Thyroid gland (tissue), 4 donors: ENCODE measurements around the gene PRKCZ. TPM values are rescaled to one million over a fixed set of nuclear protein-coding genes. Genes with fewer than 3 reads are reported as not detected.

Experiments used
- DNase-seq, 2 donors: peaks; one replicate each; pipeline ENCODE4 v3.0.0-alpha.2; 2019
- H3K27ac ChIP-seq, 3 donors: fragments of 200-600 bp; sonication (generic); 1 replicate in 2 of 3; 2 replicates in 1 of 3; pipeline ENCODE4 v1.5.1; 2016 to 2019; ENCODE audit warnings: mild to moderate bottlenecking in 1 of 3, moderate library complexity in 1 of 3
- H3K27me3 ChIP-seq: fragments of 200-600 bp; sonication (generic); one replicate; pipeline ENCODE4 v1.5.1; 2019
- H3K36me3 ChIP-seq, 2 donors: fragments of 200-600 bp; sonication (generic); one replicate each; pipeline ENCODE4 v1.5.1; 2016 to 2019
- H3K4me1 ChIP-seq, 2 donors: fragments of 200-600 bp; sonication (generic); one replicate each; pipeline ENCODE4 v1.5.1; 2017 to 2019
- H3K4me3 ChIP-seq, 3 donors: fragments of 200-600 bp; sonication (generic); replicated peaks in 1 of 3; 1 replicate in 2 of 3; 2 replicates in 1 of 3; pipeline ENCODE4 v1.5.1; 2016; ENCODE audit warnings: mild to moderate bottlenecking in 1 of 3
- H3K9me3 ChIP-seq: fragments of 200-600 bp; sonication (generic); one replicate; pipeline ENCODE4 v1.5.1; 2017
- CTCF ChIP-seq, 6 experiments: fragments of 200-600 bp in 3 of 6; fragments of 450-650 bp in 3 of 6; sonication (generic) in 3 of 6; IDR thresholded peaks; one replicate each; pipeline ENCODE4 v1.5.1; 2016 to 2019; ENCODE audit warnings: antibody characterized with exemption in 6 of 6, mild to moderate bottlenecking in 2 of 6, inconsistent platforms in 1 of 6, moderate library complexity in 1 of 6
- POLR2A ChIP-seq, 2 donors: fragments of 450-650 bp; IDR thresholded peaks; one replicate each; pipeline ENCODE4 v1.6.1; 2017; ENCODE audit warnings: antibody characterized with exemption in 2 of 2, mild to moderate bottlenecking in 2 of 2, moderate library complexity in 1 of 2
- WGBS, 2 donors: methylation state at CpG; one replicate each; pipeline ENCODE4 v1.1.5; 2017; 5-methylcytosine and 5-hydroxymethylcytosine counted together
- intact Hi-C: fragments of 100-400 bp; cut with DNase I; formaldehyde crosslinking; loops from one replicate; pipeline ENCODE4 v1.15.1; 2023
- total RNA-seq, 4 donors: library from RNA; depleted of rRNA; stranded (reverse); fragments of >200 nt; gene quantifications; one replicate each; pipeline ENCODE4 v1.2.3, GENCODE V29; 2016

Gene PRKCZ
- total RNA-seq, 4 donors from 2014 or later = 33.6 to 53.0 (median 44.3) TPM

- no peaks in the 10 kb centered on the region for H3K4me1 ChIP-seq
- 67 to 80% methylated on average over 13 to 21 of the region's 21 CpGs for WGBS, 2 donors
- H3K27me3 ChIP-seq = no peaks in the 10 kb centered on the region
- no peak overlapping the region for H3K27ac ChIP-seq
- TF ChIP-seq CTCF (IDR thresholded peaks at IDR 0.05) (no peak), POLR2A (IDR thresholded peaks at IDR 0.05) (no peak)
- intact Hi-C loops = no loop called here
- no peak for DNase-seq
- H3K9me3 ChIP-seq = no peaks in the 10 kb centered on the region
- no peak overlapping the region for H3K4me3 ChIP-seq
- peaks cover 0 to 4% of the 10 kb centered on the region in 2 donors for H3K36me3 ChIP-seq
Observed at GRCh38 chr1:2087766-2088165, 37.6 kb downstream of the PRKCZ start.

GRCh38 chr1:2088458-2088857 lies 38.2 kb downstream of the PRKCZ start:
- DNase-seq = no peak
- Histone ChIP-seq H3K27ac (no peak overlapping the region), H3K4me1 (no peaks in the 10 kb centered on the region), H3K4me3 (no peak overlapping the region), H3K36me3 (peaks cover 0 to 4% of the 10 kb centered on the region in 2 donors), H3K9me3 (no peaks in the 10 kb centered on the region), H3K27me3 (no peaks in the 10 kb centered on the region)
- WGBS, 2 donors = 65 to 90% methylated on average over 5 to 10 of the region's 16 CpGs
- TF ChIP-seq POLR2A (IDR thresholded peaks at IDR 0.05) = no peak
- TF ChIP-seq CTCF (IDR thresholded peaks at IDR 0.05) = no peak
- intact Hi-C loops = no loop called here

- no peak for DNase-seq
- no peaks in the 10 kb centered on the region for H3K27me3 ChIP-seq
- no peak overlapping the region for H3K4me3 ChIP-seq
- H3K9me3 ChIP-seq = no peaks in the 10 kb centered on the region
- intact Hi-C loops = no loop called here
- no peaks in the 10 kb centered on the region for H3K4me1 ChIP-seq
- H3K27ac ChIP-seq = no peak overlapping the region
- peaks cover 0 to 4% of the 10 kb centered on the region in 2 donors for H3K36me3 ChIP-seq
- TF ChIP-seq CTCF (IDR thresholded peaks at IDR 0.05) = no peak
- TF ChIP-seq POLR2A (IDR thresholded peaks at IDR 0.05) = no peak
- 90 to 94% methylated on average over 17 of the region's 17 CpGs for WGBS, 2 donors
Observed at GRCh38 chr1:2089051-2089450, 38.8 kb downstream of the PRKCZ start.

GRCh38 chr1:2090216-2090890 lies 40.1 kb downstream of the PRKCZ start:
- intact Hi-C loops = no loop called here
- 87 to 91% methylated on average over 16 to 20 of the region's 22 CpGs for WGBS, 2 donors
- Histone ChIP-seq H3K27me3 (no peaks in the 10 kb centered on the region), H3K4me3 (no peak overlapping the region), H3K9me3 (no peaks in the 10 kb centered on the region), H3K4me1 (no peaks in the 10 kb centered on the region), H3K36me3 (peaks cover 0 to 4% of the 10 kb centered on the region in 2 donors), H3K27ac (no peak overlapping the region)
- DNase-seq = no peak
- TF ChIP-seq POLR2A (IDR thresholded peaks at IDR 0.05) (no peak), CTCF (IDR thresholded peaks at IDR 0.05) (no peak)
